ENCODE measurements around the gene TNRC6A.

- TF ChIP-seq CTCF (IDR thresholded peaks at IDR 0.05) (no peak), POLR2A (IDR thresholded peaks at IDR 0.05) (peak in 1 of 2 donors; percentile 41)
Measured at GRCh38 chr16:24748242-24748641, 18.8 kb downstream of the TNRC6A start.

Measured in adrenal gland (tissue), 5 donors.